T-helper 2 cell treated with Interferon-gamma antibody and Interleukin-4, amounts not matched to agents 5 μg/mL and 100 μg/mL, for 36 hours (primary cell): ENCODE results near the gene LIMA1.
"Not testable (repeated sequence)": the region's sequence is repeated elsewhere in the genome, so short reads cannot be mapped to it uniquely, and the experiment has no call there.

Experiments used
- DNase-seq: peaks from one replicate; pipeline ENCODE4 v3.0.0; 2021; ENCODE audit warnings: low spot score
- H3K27ac Mint-ChIP-seq: one replicate; pipeline ENCODE4 v1.8.0; 2021; ENCODE audit warnings: mild to moderate bottlenecking, mixed read lengths
- H3K27me3 Mint-ChIP-seq: one replicate; pipeline ENCODE4 v1.8.0; 2021; ENCODE audit warnings: low read depth, mixed read lengths
- H3K36me3 Mint-ChIP-seq: one replicate; pipeline ENCODE4 v1.8.0; 2021; ENCODE audit warnings: low read depth, mixed read lengths
- H3K4me1 Mint-ChIP-seq: one replicate; pipeline ENCODE4 v1.8.0; 2021; ENCODE audit warnings: low read depth, mixed read lengths
- H3K4me3 Mint-ChIP-seq: one replicate; pipeline ENCODE4 v1.8.0; 2022; ENCODE audit warnings: mild to moderate bottlenecking, moderate library complexity, mixed read lengths
- H3K9me3 Mint-ChIP-seq: one replicate; pipeline ENCODE4 v1.8.0; 2021; ENCODE audit warnings: mixed read lengths

LIMA1 gene

DNA sequence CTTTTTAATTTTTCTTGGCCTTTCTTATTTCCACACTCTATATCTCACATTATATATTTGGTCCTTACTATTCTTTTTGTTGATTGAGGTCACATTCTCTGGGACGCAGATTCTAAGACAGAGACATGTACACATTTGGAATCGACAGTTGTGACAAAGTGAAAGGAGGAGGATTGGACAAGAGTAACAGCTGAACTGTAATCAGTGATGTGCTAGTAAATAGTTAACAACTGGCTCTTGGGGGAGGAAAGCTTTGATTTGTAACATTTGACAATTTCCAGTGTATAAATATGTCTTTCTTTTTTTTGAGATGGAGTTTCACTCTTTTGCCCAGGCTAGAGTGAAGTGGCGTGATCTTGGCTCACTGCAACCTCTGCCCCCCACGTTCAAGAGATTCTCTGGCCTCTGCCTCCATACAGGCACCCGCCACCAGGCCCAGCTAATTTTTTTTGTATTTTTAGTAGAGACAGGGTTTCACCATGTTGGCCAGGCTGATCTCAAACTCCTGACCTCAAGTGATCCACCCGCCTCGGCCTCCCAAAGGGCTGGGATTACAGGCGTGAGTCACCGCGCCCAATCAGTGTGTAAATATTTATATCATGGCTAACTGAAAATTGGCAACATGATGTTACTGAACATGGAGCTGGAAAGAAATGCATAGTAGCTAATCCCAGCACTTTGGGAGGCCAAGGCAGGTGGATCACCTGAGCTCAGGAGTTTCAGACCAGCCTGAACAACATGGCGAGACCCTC lies 28.7 kb upstream of the LIMA1 start:
- not testable (repeated sequence) for H3K9me3 Mint-ChIP-seq, H3K27ac Mint-ChIP-seq, H3K36me3 Mint-ChIP-seq, DNase-seq, H3K27me3 Mint-ChIP-seq, H3K4me3 Mint-ChIP-seq, H3K4me1 Mint-ChIP-seq

DNA sequence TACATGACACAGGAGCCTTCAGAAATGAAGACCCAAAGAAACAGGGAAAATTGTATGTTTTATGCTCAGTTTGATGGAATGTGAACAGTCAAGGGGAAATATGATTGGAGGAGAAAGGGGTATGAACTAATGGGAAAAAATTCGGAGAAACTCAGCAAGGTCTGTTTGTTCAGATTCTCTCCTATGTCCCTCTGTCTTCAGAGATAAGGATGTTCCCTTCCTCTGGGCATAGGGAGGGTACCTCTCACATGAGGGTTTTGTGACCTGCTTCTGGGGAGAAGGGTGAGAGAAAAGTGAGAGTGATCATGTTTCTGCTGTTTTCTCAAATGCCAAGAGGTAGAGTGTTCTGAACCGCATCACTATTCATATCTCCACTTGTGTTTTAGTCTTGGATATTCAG lies 26.6 kb upstream of the LIMA1 start:
- H3K9me3 Mint-ChIP-seq: no peaks in the 10 kb centered on the region
- no peak overlapping the region for H3K27ac Mint-ChIP-seq
- no peaks in the 10 kb centered on the region for H3K27me3 Mint-ChIP-seq
- H3K4me3 Mint-ChIP-seq: no peak overlapping the region
- no peak for DNase-seq
- peaks cover 1% of the 10 kb centered on the region for H3K36me3 Mint-ChIP-seq
- peaks cover 6% of the 10 kb centered on the region for H3K4me1 Mint-ChIP-seq

DNA sequence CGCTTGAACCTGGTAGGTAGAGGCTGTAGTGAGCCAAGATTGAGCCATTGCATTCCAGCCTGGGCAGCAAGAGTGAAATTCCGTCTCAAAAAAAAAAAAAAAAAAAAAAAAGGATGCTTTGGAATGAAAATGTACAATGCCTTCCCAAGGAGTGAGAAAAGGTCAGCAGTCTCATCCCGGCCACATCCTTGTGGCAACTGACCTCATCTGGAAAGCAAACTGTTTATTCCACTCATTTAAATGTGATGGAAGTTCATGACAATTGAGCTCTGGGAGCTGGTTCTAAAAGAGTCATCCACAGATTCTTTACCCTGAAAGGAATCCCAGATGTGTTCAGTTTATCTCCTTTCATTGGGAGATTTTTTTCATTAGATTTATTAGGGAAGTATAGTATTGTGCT lies 19.4 kb upstream of the LIMA1 start:
- no peaks in the 10 kb centered on the region for H3K27me3 Mint-ChIP-seq
- H3K4me1 Mint-ChIP-seq: no peaks in the 10 kb centered on the region
- no peak overlapping the region for H3K4me3 Mint-ChIP-seq
- no peak overlapping the region for H3K27ac Mint-ChIP-seq
- DNase-seq: no peak
- peaks cover 3% of the 10 kb centered on the region for H3K36me3 Mint-ChIP-seq
- no peaks in the 10 kb centered on the region for H3K9me3 Mint-ChIP-seq

DNA sequence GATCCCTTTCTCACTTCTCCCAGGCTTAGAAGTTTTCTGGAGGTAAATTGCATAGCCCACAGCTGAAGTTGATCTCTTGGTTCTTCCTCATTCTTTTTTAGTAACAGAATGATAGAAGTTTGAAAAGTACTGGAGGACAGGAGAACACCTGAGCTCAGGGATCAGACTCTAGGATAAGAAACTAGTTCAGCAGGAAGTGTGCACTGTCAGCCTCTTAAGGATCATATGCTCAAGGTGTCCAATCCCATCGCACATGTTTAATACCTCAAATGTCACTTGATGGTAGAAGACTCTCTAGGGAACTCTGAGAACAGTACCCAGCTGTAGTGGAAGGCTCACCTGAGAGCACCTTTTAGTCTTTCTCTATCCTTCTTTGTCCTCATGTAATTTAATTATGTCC lies 14.7 kb upstream of the LIMA1 start:
- Mint-ChIP-seq H3K9me3 (no peaks in the 10 kb centered on the region), H3K4me1 (no peaks in the 10 kb centered on the region), H3K27ac (no peak overlapping the region), H3K4me3 (no peak overlapping the region), H3K27me3 (no peaks in the 10 kb centered on the region), H3K36me3 (peaks cover 2% of the 10 kb centered on the region)
- DNase-seq: no peak

DNA sequence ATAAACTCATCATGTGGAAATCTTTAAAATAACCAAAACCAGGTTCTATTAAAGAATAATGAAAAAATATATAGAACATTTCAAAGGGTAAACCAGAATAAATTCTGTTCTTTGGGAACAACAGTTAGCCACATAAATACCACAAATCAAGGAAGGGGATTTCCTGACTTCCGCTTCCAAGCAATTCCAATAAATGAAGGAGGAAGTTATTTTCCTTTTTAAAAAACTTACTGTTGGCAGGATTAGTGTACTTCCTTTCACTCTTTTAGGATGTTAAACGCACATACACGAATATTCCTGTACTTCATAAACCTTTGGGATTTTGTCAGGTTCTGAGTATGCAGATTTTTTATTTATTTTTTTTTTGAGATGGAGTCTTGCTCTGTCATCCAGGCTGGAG lies 13.7 kb upstream of the LIMA1 start:
- H3K4me3 Mint-ChIP-seq: no peak overlapping the region
- no peak overlapping the region for H3K27ac Mint-ChIP-seq
- H3K4me1 Mint-ChIP-seq: no peaks in the 10 kb centered on the region
- H3K36me3 Mint-ChIP-seq: peaks cover 2% of the 10 kb centered on the region
- H3K27me3 Mint-ChIP-seq: no peaks in the 10 kb centered on the region
- H3K9me3 Mint-ChIP-seq: no peaks in the 10 kb centered on the region
- no peak for DNase-seq

DNA sequence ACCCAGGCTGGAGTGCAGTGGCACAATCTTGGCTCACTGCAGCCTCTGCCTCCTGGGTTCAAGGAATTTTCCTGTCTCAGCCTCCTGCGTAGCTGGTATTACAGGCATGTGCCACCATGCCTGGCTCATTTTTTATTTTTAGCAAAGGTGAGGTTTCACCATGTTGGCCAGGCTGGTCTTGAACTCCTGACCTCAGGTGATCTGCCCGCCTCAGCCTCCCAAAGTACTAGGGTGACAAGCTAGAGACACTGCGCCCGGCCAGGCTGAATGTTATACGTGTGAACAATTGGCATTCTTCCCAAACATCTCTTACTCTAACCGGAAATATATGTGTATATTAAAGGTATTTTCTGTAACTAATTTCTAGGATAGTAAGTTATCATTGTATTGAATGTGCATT lies 13.2 kb upstream of the LIMA1 start:
- H3K4me3 Mint-ChIP-seq: no peak overlapping the region
- no peaks in the 10 kb centered on the region for H3K4me1 Mint-ChIP-seq
- no peak for DNase-seq
- H3K9me3 Mint-ChIP-seq: peaks cover 4% of the 10 kb centered on the region
- H3K36me3 Mint-ChIP-seq: peaks cover 6% of the 10 kb centered on the region
- H3K27me3 Mint-ChIP-seq: no peaks in the 10 kb centered on the region
- no peak overlapping the region for H3K27ac Mint-ChIP-seq

DNA sequence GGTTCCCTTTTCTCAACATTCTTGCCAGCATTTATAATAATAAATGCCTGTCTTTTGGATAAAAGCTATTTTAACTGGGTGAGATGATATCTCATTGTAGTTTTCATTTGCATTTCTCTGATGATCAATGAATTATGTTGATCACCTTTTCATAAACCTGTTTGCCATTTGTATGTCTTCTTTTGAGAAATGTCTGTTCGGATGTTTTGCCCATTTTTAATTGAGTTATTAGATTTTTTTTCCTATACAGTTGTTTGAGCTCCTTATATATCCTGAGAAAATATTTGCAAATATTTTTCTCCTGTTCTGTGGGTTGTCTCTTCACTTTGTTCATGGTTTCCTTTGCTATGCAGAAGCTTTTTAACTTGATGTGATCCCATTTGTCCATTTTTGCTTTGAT lies 8.1 kb upstream of the LIMA1 start:
- Mint-ChIP-seq H3K4me3 (no peak overlapping the region), H3K27me3 (no peaks in the 10 kb centered on the region), H3K36me3 (peaks cover 12% of the 10 kb centered on the region), H3K9me3 (peaks cover 15% of the 10 kb centered on the region), H3K27ac (no peak overlapping the region), H3K4me1 (no peaks in the 10 kb centered on the region)
- DNase-seq: no peak

DNA sequence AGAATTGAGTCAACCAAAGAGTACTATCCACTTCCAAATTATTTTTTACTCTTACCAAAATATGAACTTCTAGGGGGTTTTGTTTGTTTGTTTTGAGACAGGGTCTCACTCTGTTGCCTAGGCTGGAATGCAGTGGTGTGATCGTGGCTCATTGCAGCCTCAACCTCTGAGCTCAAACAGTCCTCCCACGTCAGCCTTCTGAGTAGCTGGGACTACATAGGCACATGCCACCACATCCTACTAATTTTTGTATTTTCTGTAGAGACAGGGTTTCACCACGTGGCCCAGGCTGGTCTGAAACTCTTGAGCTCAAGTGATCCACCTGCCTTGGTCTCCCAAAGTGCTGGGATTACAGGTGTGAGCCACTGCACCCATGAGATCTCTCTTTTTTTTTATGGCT lies 7.4 kb upstream of the LIMA1 start:
- not testable (repeated sequence) for DNase-seq, H3K27ac Mint-ChIP-seq, H3K4me1 Mint-ChIP-seq, H3K4me3 Mint-ChIP-seq, H3K27me3 Mint-ChIP-seq
- H3K9me3 Mint-ChIP-seq: peaks cover 15% of the 10 kb centered on the region
- peaks cover 15% of the 10 kb centered on the region for H3K36me3 Mint-ChIP-seq

DNA sequence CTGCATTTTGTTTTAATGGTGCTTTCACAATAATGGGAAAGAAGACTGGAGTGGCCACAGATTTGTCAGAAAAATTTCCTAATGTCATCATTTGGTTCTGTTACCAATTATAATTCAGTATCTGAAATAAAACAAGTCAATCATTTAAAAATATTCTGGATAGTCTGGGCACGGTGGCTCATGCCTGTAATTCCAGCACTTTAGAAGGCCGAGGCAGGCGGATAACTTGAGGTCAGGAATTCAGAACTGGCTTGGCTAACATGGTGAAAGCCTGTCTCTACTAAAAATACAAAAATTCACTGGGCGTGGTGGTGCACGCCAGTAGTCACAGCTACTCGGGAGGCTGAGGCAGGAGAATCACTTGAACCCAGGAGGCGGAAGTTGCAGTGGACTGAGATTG lies 4.0 kb upstream of the LIMA1 start:
- H3K27me3 Mint-ChIP-seq: no peaks in the 10 kb centered on the region
- no peak overlapping the region for H3K27ac Mint-ChIP-seq
- H3K4me1 Mint-ChIP-seq: peaks cover 13% of the 10 kb centered on the region
- DNase-seq: no peak
- H3K36me3 Mint-ChIP-seq: peaks cover 15% of the 10 kb centered on the region
- H3K4me3 Mint-ChIP-seq: no peak overlapping the region
- H3K9me3 Mint-ChIP-seq: peaks cover 15% of the 10 kb centered on the region

DNA sequence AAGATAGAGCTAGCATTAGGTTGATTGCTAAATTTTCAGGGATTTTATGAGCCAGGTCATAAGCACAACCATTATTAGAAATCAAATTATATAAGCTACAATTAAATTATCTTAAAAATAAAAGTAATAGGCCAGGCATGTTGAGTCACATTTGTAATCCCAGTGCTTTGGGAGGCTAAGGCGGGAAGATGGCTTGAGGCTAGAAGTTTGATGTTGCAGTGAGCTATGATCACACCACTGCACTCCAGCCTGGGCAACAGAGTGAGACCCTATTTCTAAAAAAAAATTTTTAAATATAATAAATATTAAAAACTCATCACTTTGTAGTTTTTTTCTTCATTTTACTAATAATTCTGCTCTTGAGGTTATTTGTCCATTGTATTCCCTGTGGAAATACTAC lies 1.9 kb upstream of the LIMA1 start:
- Mint-ChIP-seq H3K4me1 (peaks cover 21% of the 10 kb centered on the region), H3K9me3 (no peaks in the 10 kb centered on the region), H3K27ac (no peak overlapping the region), H3K4me3 (peak overlapping the region; percentile 20), H3K36me3 (peaks cover 3% of the 10 kb centered on the region), H3K27me3 (peaks cover 2% of the 10 kb centered on the region)
- DNase-seq: no peak

DNA sequence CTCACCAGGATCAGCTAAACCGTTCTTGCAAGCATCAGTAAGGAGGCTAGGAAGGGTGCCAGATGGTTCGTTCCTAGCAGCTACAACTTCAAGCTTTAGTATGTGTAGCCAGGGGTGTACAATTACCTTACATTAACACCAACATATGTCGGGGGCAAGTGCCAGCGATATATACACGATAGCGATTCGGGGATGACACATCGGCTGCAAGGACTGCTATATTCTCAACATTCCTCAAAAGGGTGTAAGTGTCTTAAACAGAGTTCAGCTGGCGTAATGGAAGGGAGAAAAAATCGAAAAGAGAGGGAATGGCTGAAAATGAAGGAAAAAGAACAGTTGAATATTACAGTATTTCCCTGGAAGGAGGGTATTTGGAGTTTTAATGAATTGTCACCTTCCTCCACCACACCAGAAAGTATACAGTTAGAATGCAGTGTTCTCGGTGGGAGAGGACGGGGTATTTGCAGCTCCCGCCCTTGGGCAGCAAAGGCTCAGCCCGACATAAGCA lies 545 bp downstream of the LIMA1 start:
- Mint-ChIP-seq H3K9me3 (no peaks in the 10 kb centered on the region), H3K4me1 (peaks cover 23% of the 10 kb centered on the region), H3K27me3 (peaks cover 2% of the 10 kb centered on the region), H3K4me3 (peak overlapping the region; percentile 93), H3K36me3 (peaks cover 3% of the 10 kb centered on the region), H3K27ac (peak overlapping the region; percentile 81)
- DNase-seq: no peak

DNA sequence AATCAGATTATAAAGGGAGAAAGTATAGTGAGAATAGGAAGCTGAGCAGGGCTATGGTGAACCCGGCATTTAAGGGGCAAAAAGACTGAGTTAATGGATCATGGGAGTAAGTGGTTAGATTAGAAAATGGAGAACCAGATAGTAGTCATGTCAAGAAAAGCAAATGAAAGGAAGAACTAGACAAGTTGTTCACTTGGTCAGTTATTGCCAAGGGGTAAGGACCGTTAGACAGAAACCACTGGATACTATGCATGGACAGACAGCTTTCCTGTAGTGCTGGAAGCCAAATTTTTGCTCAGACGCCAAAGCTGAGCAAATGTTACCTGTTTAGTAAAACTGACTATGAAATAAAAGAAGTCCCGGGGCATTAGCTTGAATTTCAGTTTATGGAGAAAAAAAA lies 3.8 kb downstream of the LIMA1 start:
- Mint-ChIP-seq H3K4me3 (no peak overlapping the region), H3K4me1 (peaks cover 31% of the 10 kb centered on the region), H3K9me3 (no peaks in the 10 kb centered on the region), H3K36me3 (peaks cover 2% of the 10 kb centered on the region), H3K27ac (no peak overlapping the region), H3K27me3 (peaks cover 2% of the 10 kb centered on the region)
- DNase-seq: no peak

DNA sequence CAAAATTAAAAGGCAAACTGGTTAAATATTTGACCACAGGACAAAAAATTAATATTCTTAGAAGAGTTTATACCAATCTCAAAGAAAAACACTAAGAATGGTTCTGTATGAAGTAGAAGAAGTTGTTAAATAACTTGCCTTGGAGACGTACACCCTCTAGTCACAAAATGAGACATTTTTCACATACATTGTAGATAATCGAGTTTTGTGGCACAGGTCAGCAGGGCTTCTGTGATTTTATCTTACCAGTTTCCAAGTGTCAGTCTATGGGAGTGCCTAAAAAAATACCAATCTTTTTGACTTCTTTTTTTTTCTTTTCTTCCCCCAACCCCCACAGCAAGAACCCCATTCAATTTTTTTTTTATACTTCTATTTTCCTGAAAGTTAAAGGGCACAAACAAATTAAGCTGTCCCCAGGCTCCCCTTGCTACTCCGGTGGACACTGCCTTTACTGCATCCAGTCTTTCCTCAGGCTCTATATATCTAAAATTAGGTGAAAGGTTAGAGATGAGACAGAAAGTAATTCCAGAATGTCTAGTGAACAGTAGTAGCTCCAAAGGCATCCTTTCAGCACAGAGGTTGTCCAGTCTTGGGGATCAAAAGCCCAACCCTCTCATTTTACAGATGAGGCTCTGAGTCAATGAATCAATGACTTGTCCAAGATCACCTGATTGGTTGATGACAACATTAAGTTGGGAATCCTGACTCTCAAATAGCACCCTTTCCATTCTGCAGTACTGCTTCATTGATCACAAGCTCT lies 6.2 kb downstream of the LIMA1 start:
- no peak for DNase-seq
- Mint-ChIP-seq H3K36me3 (peaks cover 2% of the 10 kb centered on the region), H3K4me1 (peaks cover 24% of the 10 kb centered on the region), H3K9me3 (no peaks in the 10 kb centered on the region), H3K4me3 (no peak overlapping the region), H3K27me3 (peaks cover 1% of the 10 kb centered on the region), H3K27ac (no peak overlapping the region)

DNA sequence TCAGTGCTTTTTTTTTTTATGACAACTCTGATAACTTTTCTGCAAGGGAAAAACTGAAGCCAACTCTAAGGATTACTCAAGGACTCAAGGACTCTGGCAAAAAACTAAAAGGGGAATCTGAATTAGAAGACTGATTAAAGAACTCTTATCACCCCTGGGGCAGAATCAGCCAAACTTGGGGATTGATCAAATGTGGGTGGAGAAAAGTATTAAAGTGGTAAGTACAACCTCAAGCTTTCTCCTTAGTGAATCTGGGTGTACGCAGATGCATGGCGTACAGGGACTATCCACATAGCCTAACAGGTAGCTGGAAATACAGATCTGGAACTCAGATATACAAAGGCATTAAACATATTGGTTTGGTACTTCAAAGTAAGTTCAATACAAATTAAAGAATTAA lies 7.3 kb downstream of the LIMA1 start:
- no peak for DNase-seq
- Mint-ChIP-seq H3K4me3 (no peak overlapping the region), H3K9me3 (no peaks in the 10 kb centered on the region), H3K27ac (no peak overlapping the region), H3K36me3 (peaks cover 2% of the 10 kb centered on the region), H3K4me1 (peaks cover 22% of the 10 kb centered on the region), H3K27me3 (no peaks in the 10 kb centered on the region)
